Activated T-cell treated with anti-CD3 and anti-CD28 coated beads, Interleukin-2, amount 50 U/mL, for 72 hours (primary cell): ENCODE measurements around the gene HOXB5. TPM values are rescaled to one million over a fixed set of nuclear protein-coding genes. Genes with fewer than 3 reads are reported as not detected.

Source experiments
- ATAC-seq, 2 donors: fragments of 150-1000 bp; cut with Tn5 transposase; replicated peaks in 1 of 2; 2 replicates each; pipeline ENCODE4 v1.10.0; 2021; ENCODE audit warnings: moderate library complexity in 2 of 2, mild to moderate bottlenecking in 1 of 2
- DNase-seq, 2 donors: peaks; one replicate each; pipeline ENCODE4 v3.0.0; 2021 to 2022; ENCODE audit warnings: mixed read lengths in 1 of 2
- H3K27ac Mint-ChIP-seq: one replicate; pipeline ENCODE4 v1.8.0; 2022; ENCODE audit warnings: mild to moderate bottlenecking, moderate library complexity, mixed read lengths
- H3K27me3 Mint-ChIP-seq: one replicate; pipeline ENCODE4 v1.8.0; 2022; ENCODE audit warnings: low read depth, mixed read lengths
- H3K36me3 Mint-ChIP-seq, 2 donors: one replicate each; pipeline ENCODE4 v1.8.0; 2022; ENCODE audit warnings: mixed read lengths in 2 of 2, mild to moderate bottlenecking in 1 of 2; ENCODE audit not compliant: insufficient read depth in 2 of 2
- H3K4me1 Mint-ChIP-seq: one replicate; pipeline ENCODE4 v1.8.0; 2022; ENCODE audit warnings: low read depth, mixed read lengths
- H3K4me3 Mint-ChIP-seq, 2 donors: one replicate each; pipeline ENCODE4 v1.8.0; 2022; ENCODE audit warnings: mild to moderate bottlenecking in 2 of 2, mixed read lengths in 2 of 2, moderate library complexity in 2 of 2
- H3K9me3 Mint-ChIP-seq, 2 donors: one replicate each; pipeline ENCODE4 v1.8.0; 2022; ENCODE audit warnings: mixed read lengths in 2 of 2
- total RNA-seq, 2 donors: library from RNA; stranded (reverse); gene quantifications; one replicate each; pipeline ENCODE4 v1.2.3, GENCODE V29; 2022

Gene HOXB5
- total RNA-seq, 2 donors from 2014 or later, result not detected

- Mint-ChIP-seq H3K4me3 (peak overlapping the region; percentile 90 to 96), H3K27ac (peak overlapping the region; percentile 47), H3K9me3 (no peaks in the 10 kb centered on the region), H3K27me3 (no peaks in the 10 kb centered on the region), H3K4me1 (peaks cover 47% of the 10 kb centered on the region), H3K36me3 (peaks cover 8 to 10% of the 10 kb centered on the region in 2 donors)
- no peak for DNase-seq
- ATAC-seq, result no peak
Measured at GRCh38 chr17:48546137-48546923, 47.2 kb downstream of the HOXB5 start.

GRCh38 chr17:48545539-48545938 is 48.0 kb downstream of the HOXB5 start:
- Mint-ChIP-seq H3K4me3 (peak overlapping the region; percentile 90 to 96), H3K27me3 (no peaks in the 10 kb centered on the region), H3K36me3 (peaks cover 8 to 10% of the 10 kb centered on the region in 2 donors), H3K4me1 (peaks cover 52% of the 10 kb centered on the region), H3K9me3 (no peaks in the 10 kb centered on the region), H3K27ac (peak overlapping the region; percentile 55)
- no peak for DNase-seq
- ATAC-seq, result no peak

GRCh38 chr17:48545022-48545375 is 48.6 kb downstream of the HOXB5 start, which contains the start of gene HOXB2:
Gene HOXB2 (minus strand): TSS chr17:48545109. CDS start chr17:48544911, 198 bp downstream.
- H3K4me1 Mint-ChIP-seq, result peaks cover 57% of the 10 kb centered on the region
- no peak for ATAC-seq
- peak within 1 kb of the TSS; percentile 90 to 96 for H3K4me3 Mint-ChIP-seq
- H3K27me3 Mint-ChIP-seq, result peaks cover 3% of the 10 kb centered on the region
- H3K36me3 Mint-ChIP-seq, result peaks cover 8 to 10% of the 10 kb centered on the region in 2 donors
- no peaks in the 10 kb centered on the region for H3K9me3 Mint-ChIP-seq
- DNase-seq, result no peak
- peak within 1 kb of the TSS; percentile 96 for H3K27ac Mint-ChIP-seq

- ATAC-seq, result peak; percentile 3 to 9
Measured at GRCh38 chr17:48544349-48545021, 49.1 kb downstream of the HOXB5 start.

GRCh38 chr17:48543854-48544348 is 49.7 kb downstream of the HOXB5 start:
- Mint-ChIP-seq H3K9me3 (no peaks in the 10 kb centered on the region), H3K27ac (peak overlapping the region; percentile 96), H3K36me3 (peaks cover 8 to 10% of the 10 kb centered on the region in 2 donors), H3K4me3 (peak overlapping the region; percentile 90 to 96), H3K27me3 (peaks cover 7% of the 10 kb centered on the region), H3K4me1 (peaks cover 60% of the 10 kb centered on the region)
- DNase-seq (peak; percentile 61 to 72), ATAC-seq (peak; percentile 60 to 63)

More at GRCh38 chr17:48544349-48545021, 49.1 kb downstream of the HOXB5 start:
- Mint-ChIP-seq H3K4me3 (peak overlapping the region; percentile 90 to 96), H3K36me3 (peaks cover 8 to 10% of the 10 kb centered on the region in 2 donors), H3K9me3 (no peaks in the 10 kb centered on the region), H3K27ac (peak overlapping the region; percentile 96), H3K27me3 (peaks cover 7% of the 10 kb centered on the region), H3K4me1 (peaks cover 60% of the 10 kb centered on the region)
- DNase-seq, result peak; percentile 56 to 62

- H3K27ac Mint-ChIP-seq, result peak overlapping the region; percentile 99
- H3K4me1 Mint-ChIP-seq, result peaks cover 56% of the 10 kb centered on the region
- H3K9me3 Mint-ChIP-seq, result no peaks in the 10 kb centered on the region
- peaks cover 8 to 10% of the 10 kb centered on the region in 2 donors for H3K36me3 Mint-ChIP-seq
- H3K27me3 Mint-ChIP-seq, result peaks cover 7% of the 10 kb centered on the region
- H3K4me3 Mint-ChIP-seq, result peak overlapping the region; percentile 90 to 96
- peak; percentile 77 to 78 for DNase-seq
- peak; percentile 66 to 72 for ATAC-seq
Measured at GRCh38 chr17:48543107-48543853, 50.3 kb downstream of the HOXB5 start.

GRCh38 chr17:48542698-48543106 is 50.9 kb downstream of the HOXB5 start:
- Mint-ChIP-seq H3K4me3 (peak overlapping the region; percentile 90 to 96), H3K9me3 (no peaks in the 10 kb centered on the region), H3K27ac (peak overlapping the region; percentile 99), H3K4me1 (peaks cover 51% of the 10 kb centered on the region), H3K27me3 (peaks cover 7% of the 10 kb centered on the region), H3K36me3 (peaks cover 8 to 10% of the 10 kb centered on the region in 2 donors)
- ATAC-seq, result peak in 1 of 2 donors; percentile 8
- DNase-seq, result no peak

- Mint-ChIP-seq H3K27me3 (peaks cover 7% of the 10 kb centered on the region), H3K4me1 (peaks cover 46% of the 10 kb centered on the region), H3K27ac (peak overlapping the region; percentile 98), H3K4me3 (peak overlapping the region; percentile 90 to 96), H3K36me3 (peaks cover 8 to 10% of the 10 kb centered on the region in 2 donors), H3K9me3 (no peaks in the 10 kb centered on the region)
- ATAC-seq (peak in 1 of 2 donors; percentile 19), DNase-seq (peak; percentile 23 to 50)
Measured at GRCh38 chr17:48542114-48542656, 51.4 kb downstream of the HOXB5 start.

GRCh38 chr17:48541577-48542113 is 51.9 kb downstream of the HOXB5 start:
- Mint-ChIP-seq H3K9me3 (no peaks in the 10 kb centered on the region), H3K4me3 (peak overlapping the region; percentile 90 to 96), H3K4me1 (peaks cover 46% of the 10 kb centered on the region), H3K27ac (peak overlapping the region; percentile 98), H3K27me3 (peaks cover 10% of the 10 kb centered on the region), H3K36me3 (peaks cover 8 to 10% of the 10 kb centered on the region in 2 donors)
- peak; percentile 20 to 30 for ATAC-seq
- peak; percentile 35 to 59 for DNase-seq

Other genes with a start within 250 kb of the HOXB5 start
- gene SKAP1, start 163.6 kb downstream of the HOXB5 start, total RNA-seq, result 100 to 1,000 TPM in 1 of 2 donors, 10 to 100 TPM in 1; 96.6 to 108 TPM
- not detected for gene HOXB1, start 62.8 kb downstream of the HOXB5 start, total RNA-seq
- 10 to 100 TPM; 18.1 to 37.7 TPM for gene HOXB2, start 48.7 kb downstream of the HOXB5 start, total RNA-seq
- gene HOXB4, start 15.4 kb downstream of the HOXB5 start, total RNA-seq, result 1 to 10 TPM; 1.9 to 3.3 TPM
- gene HOXB3, start 3.5 kb downstream of the HOXB5 start, total RNA-seq, result 1 to 10 TPM; 2.9 to 8.1 TPM
- gene HOXB6, start 11.2 kb upstream of the HOXB5 start, total RNA-seq, result under 1 TPM; 0.24 to 0.51 TPM
- 1 to 10 TPM; 1.3 to 1.6 TPM for gene HOXB7, start 17.2 kb upstream of the HOXB5 start, total RNA-seq
- gene HOXB8, start 21.5 kb upstream of the HOXB5 start, total RNA-seq, result not detected
- gene HOXB9, start 32.6 kb upstream of the HOXB5 start, total RNA-seq, result 10 to 100 TPM; 15.0 to 23.0 TPM
- not detected for gene PRAC1, start 128.7 kb upstream of the HOXB5 start, total RNA-seq
- not detected for gene PRAC2, start 129.4 kb upstream of the HOXB5 start, total RNA-seq
- gene HOXB13, start 135.0 kb upstream of the HOXB5 start, total RNA-seq, result not detected
- not detected for gene TTLL6, start 223.4 kb upstream of the HOXB5 start, total RNA-seq
- gene CALCOCO2, start 237.3 kb upstream of the HOXB5 start, total RNA-seq, result 100 to 1,000 TPM in 1 of 2 donors, 10 to 100 TPM in 1; 97.0 to 132 TPM